Naive thymus-derived CD4-positive, alpha-beta T cell (primary cell): Measurements from ENCODE around the gene NR1H3. TPM values are rescaled to one million over a fixed set of nuclear protein-coding genes. Genes with fewer than 3 reads are reported as not detected.

Experiments used
- ATAC-seq: fragments of 150-1000 bp; cut with Tn5 transposase; 2 replicates; pipeline ENCODE4 v1.10.0; 2021; ENCODE audit warnings: mild to moderate bottlenecking, moderate library complexity
- CTCF ChIA-PET: fragments of 350-600 bp; sonication (Branson Sonifier 250); formaldehyde crosslinking; loops from one replicate; lab custom pipeline; 2021; ENCODE audit warnings: antibody characterized with exemption; lab: Charles Lee
- POLR2A ChIA-PET: fragments of 350-600 bp; sonication (Branson Sonifier 250); formaldehyde crosslinking; loops from one replicate; lab custom pipeline; 2021; ENCODE audit warnings: antibody characterized with exemption, inconsistent platforms; lab: Charles Lee
- DNase-seq, 9 donors: peaks; one replicate each; pipeline versions ENCODE4 v3.0.0 to v3.0.0-alpha.2; 2020 to 2022; ENCODE audit warnings: mixed read lengths in 1 of 9
- H3K27ac ChIP-seq: one replicate; pipeline ENCODE4 v1.7.0; 2013; ENCODE audit warnings: mild to moderate bottlenecking, low read depth, low read length, moderate library complexity
- H3K27me3 ChIP-seq, 2 donors: one replicate each; pipeline ENCODE4 v1.7.0; 2013; ENCODE audit warnings: low read length in 2 of 2, mild to moderate bottlenecking in 2 of 2, moderate library complexity in 2 of 2; ENCODE audit not compliant: control insufficient read depth in 2 of 2, insufficient read depth in 2 of 2
- H3K36me3 ChIP-seq, 3 experiments: 1 replicate in 2 of 3; 2 replicates in 1 of 3; pipeline ENCODE4 v1.7.0; 2013; ENCODE audit warnings: low read length in 3 of 3, mild to moderate bottlenecking in 3 of 3, moderate library complexity in 1 of 3; ENCODE audit not compliant: insufficient read depth in 3 of 3, control insufficient read depth in 2 of 3
- H3K4me1 ChIP-seq, 2 donors: one replicate each; pipeline ENCODE4 v1.7.0; 2013; ENCODE audit warnings: low read length in 2 of 2, mild to moderate bottlenecking in 2 of 2, moderate library complexity in 1 of 2; ENCODE audit not compliant: control insufficient read depth in 2 of 2, insufficient read depth in 2 of 2
- H3K4me3 ChIP-seq: 2 replicates; pipeline ENCODE4 v1.7.0; 2013; ENCODE audit warnings: mild to moderate bottlenecking, low read length
- H3K9me3 ChIP-seq, 3 experiments: 1 replicate in 2 of 3; 2 replicates in 1 of 3; pipeline ENCODE4 v1.7.0; 2013; ENCODE audit warnings: low read length in 3 of 3; ENCODE audit not compliant: control insufficient read depth in 2 of 3
- H3K27ac Mint-ChIP-seq, 9 donors: one replicate each; pipeline ENCODE4 v1.8.0; 2020 to 2022; ENCODE audit warnings: mixed read lengths in 9 of 9, mild to moderate bottlenecking in 8 of 9, moderate library complexity in 5 of 9, inconsistent platforms in 2 of 9
- H3K27me3 Mint-ChIP-seq, 5 donors: one replicate each; pipeline ENCODE4 v1.8.0; 2021 to 2022; ENCODE audit warnings: mixed read lengths in 5 of 5, mild to moderate bottlenecking in 1 of 5
- H3K36me3 Mint-ChIP-seq, 5 donors: one replicate each; pipeline ENCODE4 v1.8.0; 2020 to 2022; ENCODE audit warnings: mixed read lengths in 5 of 5, mild to moderate bottlenecking in 3 of 5, inconsistent platforms in 1 of 5
- H3K4me1 Mint-ChIP-seq, 7 donors: one replicate each; pipeline ENCODE4 v1.8.0; 2020 to 2022; ENCODE audit warnings: mixed read lengths in 7 of 7, mild to moderate bottlenecking in 3 of 7, inconsistent platforms in 1 of 7
- H3K4me3 Mint-ChIP-seq, 10 donors: one replicate each; pipeline ENCODE4 v1.8.0; 2020 to 2022; ENCODE audit warnings: mild to moderate bottlenecking in 10 of 10, mixed read lengths in 10 of 10, moderate library complexity in 6 of 10, inconsistent platforms in 2 of 10
- H3K9me3 Mint-ChIP-seq, 11 donors: one replicate each; pipeline ENCODE4 v1.8.0; 2020 to 2022; ENCODE audit warnings: mixed read lengths in 11 of 11, mild to moderate bottlenecking in 4 of 11, inconsistent platforms in 1 of 11, moderate library complexity in 1 of 11
- intact Hi-C, 2 donors: fragments of 100-400 bp; cut with micrococcal nuclease; formaldehyde crosslinking; loops; one replicate each; pipeline ENCODE4 v1.15.1; 2023
- polyA plus RNA-seq, 2 donors: library from polyadenylated mRNA; unstranded; fragments of 300-500 nt; fragmentation: Illumina TruSeq; gene quantifications; one replicate each; pipeline ENCODE4 v1.2.3, GENCODE V29; 2021
- total RNA-seq, 6 experiments: library from RNA in 5 of 6; stranded (reverse) in 5 of 6; gene quantifications; 1 replicate in 5 of 6; 2 replicates in 1 of 6; pipeline ENCODE4 v1.2.3 and lab custom pipeline; 2021 to 2026

NR1H3 gene
- total and polyA plus RNA-seq, 7 experiments from 2014 or later = 3.7 to 19.4 (median 8.3) TPM

- H3K27me3 ChIP-seq = no peaks in the 10 kb centered on the region
- DNase-seq (no peak), ATAC-seq (no peak)
- no peak overlapping the region for H3K4me3 Mint-ChIP-seq
- H3K4me1 ChIP-seq = no peaks in the 10 kb centered on the region
- peaks cover 25 to 67% (median 39%) of the 10 kb centered on the region in 5 donors for H3K36me3 Mint-ChIP-seq
- intact Hi-C loops = no loop called here
- ChIA-PET POLR2A (no interaction called here), CTCF (no interaction called here)
- H3K27me3 Mint-ChIP-seq = no peaks in the 10 kb centered on the region
- H3K27ac Mint-ChIP-seq = no peak overlapping the region
- H3K9me3 Mint-ChIP-seq = no peaks in the 10 kb centered on the region
- no peaks in the 10 kb centered on the region for H3K9me3 ChIP-seq
- H3K4me1 Mint-ChIP-seq = no peaks in the 10 kb centered on the region
- no peak overlapping the region for H3K27ac ChIP-seq
- H3K4me3 ChIP-seq = no peak overlapping the region
- peaks cover 31 to 87% (median 42%) of the 10 kb centered on the region in 3 experiments for H3K36me3 ChIP-seq
Observed at GRCh38 chr11:47289856-47290255, 32.1 kb downstream of the NR1H3 start.

- Histone ChIP-seq H3K36me3 (peaks cover 15 to 84% (median 24%) of the 10 kb centered on the region in 3 experiments), H3K9me3 (no peaks in the 10 kb centered on the region), H3K27me3 (no peaks in the 10 kb centered on the region), H3K4me3 (no peak overlapping the region), H3K4me1 (no peaks in the 10 kb centered on the region), H3K27ac (no peak overlapping the region)
- ATAC-seq (no peak), DNase-seq (no peak)
- H3K4me1 Mint-ChIP-seq = no peaks in the 10 kb centered on the region
- H3K4me3 Mint-ChIP-seq = no peak overlapping the region
- CTCF ChIA-PET = no interaction called here
- POLR2A ChIA-PET = no interaction called here
- intact Hi-C loops = no loop called here
- peaks cover 0 to 11% (median 0%) of the 10 kb centered on the region in 11 donors for H3K9me3 Mint-ChIP-seq
- H3K36me3 Mint-ChIP-seq = peaks cover 21 to 72% (median 46%) of the 10 kb centered on the region in 5 donors
- peak overlapping the region in 1 of 9 donors; percentile 66 for H3K27ac Mint-ChIP-seq
- H3K27me3 Mint-ChIP-seq = no peaks in the 10 kb centered on the region
Observed at GRCh38 chr11:47295385-47295784, 37.6 kb downstream of the NR1H3 start.

GRCh38 chr11:47296045-47296444, 38.2 kb downstream of the NR1H3 start:
- Histone ChIP-seq H3K4me3 (no peak overlapping the region), H3K4me1 (no peaks in the 10 kb centered on the region), H3K9me3 (no peaks in the 10 kb centered on the region), H3K27ac (no peak overlapping the region), H3K27me3 (no peaks in the 10 kb centered on the region), H3K36me3 (peaks cover 9 to 78% (median 19%) of the 10 kb centered on the region in 3 experiments)
- CTCF ChIA-PET = interaction anchor here (0.6 to 0.7 kb wide), 2 partner anchors 635 to 1210 kb away, joined by 3 read pairs; no protein-coding TSS in a partner anchor
- H3K9me3 Mint-ChIP-seq = peaks cover 0 to 11% (median 0%) of the 10 kb centered on the region in 11 donors
- H3K27ac Mint-ChIP-seq = peak overlapping the region in 2 of 9 donors; percentile 14 to 66
- ATAC-seq (no peak), DNase-seq (no peak)
- peaks cover 0 to under 1% (median 0%) of the 10 kb centered on the region in 7 donors for H3K4me1 Mint-ChIP-seq
- intact Hi-C loops = no loop called here
- H3K27me3 Mint-ChIP-seq = no peaks in the 10 kb centered on the region
- no peak overlapping the region for H3K4me3 Mint-ChIP-seq
- POLR2A ChIA-PET = no interaction called here
- peaks cover 18 to 71% (median 50%) of the 10 kb centered on the region in 5 donors for H3K36me3 Mint-ChIP-seq

- intact Hi-C loops = no loop called here
Observed at GRCh38 chr11:47299078-47299477, 41.3 kb downstream of the NR1H3 start.

GRCh38 chr11:47302853-47303252, 45.1 kb downstream of the NR1H3 start:
- Mint-ChIP-seq H3K9me3 (peaks cover 0 to 28% (median 12%) of the 10 kb centered on the region in 11 donors), H3K4me3 (peak overlapping the region in 2 of 10 donors; percentile 10 to 12), H3K36me3 (peaks cover 17 to 74% (median 67%) of the 10 kb centered on the region in 5 donors), H3K4me1 (peaks cover 0 to 15% (median 0%) of the 10 kb centered on the region in 7 donors), H3K27ac (peak overlapping the region in 1 of 9 donors; percentile 55), H3K27me3 (no peaks in the 10 kb centered on the region)
- Histone ChIP-seq H3K9me3 (peaks cover 0 to 7% (median 0%) of the 10 kb centered on the region in 3 experiments), H3K27ac (no peak overlapping the region), H3K4me3 (no peak overlapping the region), H3K27me3 (no peaks in the 10 kb centered on the region), H3K36me3 (peaks cover 26 to 90% (median 34%) of the 10 kb centered on the region in 3 experiments), H3K4me1 (no peaks in the 10 kb centered on the region)
- intact Hi-C loops = no loop called here
- DNase-seq = no peak
- ATAC-seq = no peak
- CTCF ChIA-PET = no interaction called here
- POLR2A ChIA-PET = no interaction called here

More at GRCh38 chr11:47299078-47299477, 41.3 kb downstream of the NR1H3 start:
- Mint-ChIP-seq H3K27me3 (no peaks in the 10 kb centered on the region), H3K9me3 (peaks cover 0 to 28% (median 12%) of the 10 kb centered on the region in 11 donors), H3K36me3 (peaks cover 19 to 78% (median 67%) of the 10 kb centered on the region in 5 donors), H3K27ac (peak overlapping the region in 3 of 9 donors; percentile 28 to 38 (median 36)), H3K4me3 (no peak overlapping the region), H3K4me1 (peaks cover 0 to 11% (median 0%) of the 10 kb centered on the region in 7 donors)
- ChIA-PET POLR2A (no interaction called here), CTCF (no interaction called here)
- no peak for DNase-seq
- no peak for ATAC-seq
- Histone ChIP-seq H3K27ac (no peak overlapping the region), H3K4me3 (no peak overlapping the region), H3K9me3 (peaks cover 0 to 7% (median 0%) of the 10 kb centered on the region in 3 experiments), H3K27me3 (no peaks in the 10 kb centered on the region), H3K36me3 (peaks cover 14 to 79% (median 19%) of the 10 kb centered on the region in 3 experiments), H3K4me1 (no peaks in the 10 kb centered on the region)

- no peak overlapping the region for H3K4me3 ChIP-seq
- Mint-ChIP-seq H3K4me3 (no peak overlapping the region), H3K27me3 (no peaks in the 10 kb centered on the region), H3K36me3 (peaks cover 9 to 58% (median 47%) of the 10 kb centered on the region in 5 donors), H3K4me1 (peaks cover 0 to 15% (median 0%) of the 10 kb centered on the region in 7 donors), H3K9me3 (peaks cover 0 to 28% (median 12%) of the 10 kb centered on the region in 11 donors), H3K27ac (peak overlapping the region in 1 of 9 donors; percentile 9)
- ChIA-PET CTCF (no interaction called here), POLR2A (no interaction called here)
- no peaks in the 10 kb centered on the region for H3K4me1 ChIP-seq
- H3K27ac ChIP-seq = no peak overlapping the region
- H3K36me3 ChIP-seq = peaks cover 32 to 95% (median 50%) of the 10 kb centered on the region in 3 experiments
- H3K9me3 ChIP-seq = peaks cover 0 to 7% (median 0%) of the 10 kb centered on the region in 3 experiments
- DNase-seq (no peak), ATAC-seq (no peak)
- H3K27me3 ChIP-seq = no peaks in the 10 kb centered on the region
- intact Hi-C loops = no loop called here
Observed at GRCh38 chr11:47305734-47306483, 48.1 kb downstream of the NR1H3 start.
